DND-41 (cell line): Measurements from ENCODE around the gene ATP5MC3.

Experiments used
- CTCF ChIP-seq: IDR thresholded peaks from 2 replicates; pipeline ENCODE4 v1.5.1; 2012; ENCODE audit warnings: borderline replicate concordance, low read length, moderate library complexity, mild to moderate bottlenecking; ENCODE audit not compliant: poor library complexity, severe bottlenecking; ENCODE audit errors: extremely low read depth
- EZH2 ChIP-seq: IDR thresholded peaks from 3 replicates; pipeline ENCODE4 v1.6.1; 2012; ENCODE audit warnings: borderline replicate concordance, low read depth, mild to moderate bottlenecking, moderate library complexity, low read length, inconsistent platforms; ENCODE audit not compliant: severe bottlenecking

DNA sequence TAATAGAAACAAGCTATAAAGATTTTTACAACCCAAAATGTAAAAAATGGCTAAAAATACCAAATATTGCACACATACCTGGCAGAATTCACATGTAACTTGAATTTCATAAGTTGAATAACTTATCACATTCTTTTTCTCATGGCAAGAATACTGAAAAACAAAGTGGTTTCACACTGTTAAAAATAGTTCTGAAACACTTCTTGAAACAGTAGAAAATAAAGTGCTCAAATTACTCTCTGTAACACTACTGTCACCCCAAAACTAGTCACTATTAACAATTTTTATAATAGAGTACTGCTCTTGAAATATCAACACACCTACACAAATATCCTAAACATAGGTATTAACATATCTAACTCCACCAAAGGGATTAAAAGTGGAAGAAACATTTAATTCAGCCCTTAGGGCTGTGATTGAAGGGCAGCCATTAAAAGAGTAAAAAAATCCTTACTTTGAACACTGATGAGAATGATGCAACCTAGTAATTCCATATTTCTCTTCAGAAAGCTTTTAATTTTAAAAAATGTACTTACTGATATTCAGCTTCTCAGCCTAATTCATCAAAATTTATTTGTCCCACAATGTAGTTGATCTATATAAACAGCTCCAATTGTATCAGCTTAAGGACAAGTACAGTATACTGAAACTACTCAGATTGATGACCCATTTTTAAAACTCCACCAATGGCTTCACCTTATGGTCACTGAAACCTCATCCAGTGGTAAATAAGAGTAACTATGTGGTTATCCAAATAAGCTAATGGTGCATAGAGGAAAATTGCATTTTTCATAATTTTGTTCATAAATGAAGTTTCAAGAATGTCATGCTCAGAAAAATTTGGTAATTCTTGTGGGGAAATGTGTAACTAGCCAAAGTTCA is 44.9 kb downstream of the ATP5MC3 start:
- TF ChIP-seq CTCF (no peak), EZH2 (no peak)
